HL-60 (cell line): ENCODE results near the gene FBLN5.

Experiments used
- DNase-seq, 2 experiments: peaks; one replicate each; pipeline ENCODE4 v3.0.0-alpha.2; 2010 to 2020; ENCODE audit warnings: low read depth in 1 of 2, low spot score in 1 of 2
- H3K27ac ChIP-seq: fragments of 250-450 bp; sonication (Bioruptor Pico); replicated peaks from 2 replicates; pipeline ENCODE4 v1.5.1; 2020; ENCODE audit warnings: mild to moderate bottlenecking, moderate library complexity
- H3K27me3 ChIP-seq: fragments of 250-450 bp; sonication (Bioruptor Pico); 2 replicates; pipeline ENCODE4 v1.5.1; 2021; ENCODE audit warnings: mild to moderate bottlenecking, moderate library complexity; ENCODE audit not compliant: insufficient read depth, poor library complexity, severe bottlenecking
- H3K4me3 ChIP-seq: replicated peaks from 2 replicates; pipeline ENCODE4 v1.5.1; 2011; ENCODE audit warnings: mild to moderate bottlenecking, control low read depth, low read length; ENCODE audit not compliant: insufficient read depth
- CTCF ChIP-seq: IDR thresholded peaks from one replicate; pipeline ENCODE4 v1.5.1; 2011; ENCODE audit warnings: low read length, control low read depth, inconsistent platforms; ENCODE audit not compliant: insufficient read depth
- GABPA ChIP-seq: IDR thresholded peaks from 2 replicates; pipeline ENCODE4 v1.6.1; 2012; ENCODE audit warnings: low read depth
- POLR2AphosphoS5 ChIP-seq: IDR thresholded peaks from 2 replicates; pipeline ENCODE4 v1.6.1; 2012; ENCODE audit warnings: low read depth
- REST ChIP-seq: IDR thresholded peaks from 2 replicates; pipeline ENCODE4 v1.6.1; 2012; ENCODE audit warnings: low read depth; ENCODE audit not compliant: insufficient replicate concordance
- SPI1 ChIP-seq: IDR thresholded peaks from 2 replicates; pipeline ENCODE4 v1.6.1; 2012; ENCODE audit warnings: low read depth, mild to moderate bottlenecking, borderline replicate concordance

Gene FBLN5

GRCh38 chr14:91918186-91918883, 29.2 kb downstream of the FBLN5 start:
- no peak for DNase-seq
- Histone ChIP-seq H3K27ac (no peak overlapping the region), H3K27me3 (peaks cover under 1% of the 10 kb centered on the region), H3K4me3 (no peak overlapping the region)
- TF ChIP-seq POLR2AphosphoS5 = no peak
- TF ChIP-seq REST = no peak
- TF ChIP-seq CTCF = no peak
- TF ChIP-seq GABPA = no peak
- no peak for TF ChIP-seq SPI1

GRCh38 chr14:91912035-91912434, 35.5 kb downstream of the FBLN5 start:
- no peak overlapping the region for H3K4me3 ChIP-seq

More at GRCh38 chr14:91912035-91912434, 35.5 kb downstream of the FBLN5 start:
- no peak for DNase-seq
- Histone ChIP-seq H3K27ac (no peak overlapping the region), H3K27me3 (peaks cover 3% of the 10 kb centered on the region)
- TF ChIP-seq GABPA = no peak
- TF ChIP-seq REST = no peak
- no peak for TF ChIP-seq SPI1
- TF ChIP-seq POLR2AphosphoS5 = no peak
- TF ChIP-seq CTCF = no peak
